Left ventricle myocardium inferior (tissue), 1 donor: ENCODE measurements around the gene VRTN. TPM values are rescaled to one million over a fixed set of nuclear protein-coding genes. Genes with fewer than 3 reads are reported as not detected.

ENCODE experiments used
- DNase-seq: peaks from one replicate; pipeline ENCODE4 v3.0.0-alpha.2; 2020
- H3K27ac ChIP-seq: fragments of 200-600 bp; replicated peaks from 2 replicates; pipeline ENCODE4 v1.8.0; 2021
- H3K27me3 ChIP-seq: fragments of 200-600 bp; 2 replicates; pipeline ENCODE4 v1.8.0; 2021; ENCODE audit warnings: low read depth
- H3K36me3 ChIP-seq: fragments of 200-600 bp; 2 replicates; pipeline ENCODE4 v1.8.0; 2021
- H3K4me1 ChIP-seq: fragments of 200-600 bp; 2 replicates; pipeline ENCODE4 v1.8.0; 2021
- H3K4me3 ChIP-seq: fragments of 200-600 bp; 2 replicates; pipeline ENCODE4 v1.8.0; 2021; ENCODE audit warnings: mild to moderate bottlenecking, moderate library complexity
- H3K9me3 ChIP-seq: fragments of 200-600 bp; replicated peaks from 2 replicates; pipeline ENCODE4 v1.8.0; 2021
- intact Hi-C: fragments of 100-400 bp; cut with micrococcal nuclease; formaldehyde crosslinking; loops from one replicate; pipeline ENCODE4 v1.11.0; 2022
- total RNA-seq: library from RNA; stranded (reverse); fragmentation: NEBNext Ultra II Directional; extraction: Animal tissue kit (Norgen Biotek cat#: 25700); gene quantifications from one replicate; pipeline ENCODE4 v1.2.1, GENCODE V29; 2021
- TF ChIP-seq, protein P1 (sequence below): fragments of 200-600 bp; IDR thresholded peaks from 2 replicates; pipeline ENCODE4 v1.8.0; 2021; ENCODE audit warnings: antibody characterized with exemption, mild to moderate bottlenecking, borderline replicate concordance
- donor health status: DM: no; HTN: yes; CAD: no; lungs with severe emphysema.

Gene VRTN
- total RNA-seq, 1 donor from 2014 or later, result not detected

DNA sequence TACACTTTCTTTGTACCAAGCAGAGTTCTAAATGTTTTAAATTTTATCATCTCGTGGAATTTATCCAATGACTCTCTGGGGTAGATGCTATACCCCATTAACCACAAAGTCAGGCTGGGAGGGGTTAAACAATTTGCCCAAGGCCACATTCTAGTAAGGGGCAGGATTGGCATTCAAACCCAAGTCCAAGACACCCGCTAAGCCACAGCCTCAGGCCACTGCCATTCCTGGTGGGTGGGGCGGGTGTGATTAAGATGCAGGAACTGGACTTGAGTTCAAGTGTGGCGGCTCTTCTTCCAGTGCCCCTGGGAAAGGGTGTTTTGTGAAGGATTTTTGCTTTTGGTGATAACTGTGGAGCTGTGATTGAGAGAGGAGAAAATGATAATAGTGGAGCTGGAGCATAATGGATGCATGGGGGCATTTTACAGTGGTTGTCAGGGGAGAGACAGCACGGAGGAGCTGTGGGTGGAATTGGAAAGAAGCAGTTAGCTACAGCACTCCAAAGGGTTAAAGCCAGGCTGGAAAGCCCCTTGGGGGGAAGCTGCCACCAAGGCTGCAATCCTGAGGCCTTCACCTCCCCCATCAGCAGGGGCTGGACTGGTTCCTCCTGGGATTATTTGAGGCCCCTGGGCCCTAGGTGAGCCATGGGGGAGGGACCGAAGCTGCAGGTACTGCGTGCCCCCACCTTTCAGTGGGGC is 1.0 kb upstream of the VRTN start:
- H3K27me3 ChIP-seq, result peaks cover 88% of the 10 kb centered on the region
- no peak for DNase-seq
- TF ChIP-seq, protein P1, sequence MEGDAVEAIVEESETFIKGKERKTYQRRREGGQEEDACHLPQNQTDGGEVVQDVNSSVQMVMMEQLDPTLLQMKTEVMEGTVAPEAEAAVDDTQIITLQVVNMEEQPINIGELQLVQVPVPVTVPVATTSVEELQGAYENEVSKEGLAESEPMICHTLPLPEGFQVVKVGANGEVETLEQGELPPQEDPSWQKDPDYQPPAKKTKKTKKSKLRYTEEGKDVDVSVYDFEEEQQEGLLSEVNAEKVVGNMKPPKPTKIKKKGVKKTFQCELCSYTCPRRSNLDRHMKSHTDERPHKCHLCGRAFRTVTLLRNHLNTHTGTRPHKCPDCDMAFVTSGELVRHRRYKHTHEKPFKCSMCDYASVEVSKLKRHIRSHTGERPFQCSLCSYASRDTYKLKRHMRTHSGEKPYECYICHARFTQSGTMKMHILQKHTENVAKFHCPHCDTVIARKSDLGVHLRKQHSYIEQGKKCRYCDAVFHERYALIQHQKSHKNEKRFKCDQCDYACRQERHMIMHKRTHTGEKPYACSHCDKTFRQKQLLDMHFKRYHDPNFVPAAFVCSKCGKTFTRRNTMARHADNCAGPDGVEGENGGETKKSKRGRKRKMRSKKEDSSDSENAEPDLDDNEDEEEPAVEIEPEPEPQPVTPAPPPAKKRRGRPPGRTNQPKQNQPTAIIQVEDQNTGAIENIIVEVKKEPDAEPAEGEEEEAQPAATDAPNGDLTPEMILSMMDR, result no peak
- H3K9me3 ChIP-seq, result no peaks in the 10 kb centered on the region
- H3K36me3 ChIP-seq, result no peaks in the 10 kb centered on the region
- H3K4me3 ChIP-seq, result no peak overlapping the region
- no peaks in the 10 kb centered on the region for H3K4me1 ChIP-seq
- H3K27ac ChIP-seq, result no peak overlapping the region
- intact Hi-C loops, result no loop called here

DNA sequence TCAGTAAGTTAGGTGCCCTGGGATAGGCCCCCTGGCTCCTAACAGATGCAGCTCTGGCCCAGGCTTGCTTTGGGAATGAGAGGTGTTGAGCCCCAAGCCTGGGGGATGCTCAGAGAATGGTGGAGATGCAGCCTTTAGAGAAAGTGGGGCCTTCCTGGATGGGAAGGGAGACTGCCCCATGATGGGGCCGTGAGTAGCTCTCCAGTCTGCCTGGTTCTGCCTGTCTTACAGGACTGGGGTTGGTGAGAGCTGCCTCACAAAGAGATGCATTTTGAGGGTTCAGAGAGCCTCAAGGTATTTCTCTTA is 523 bp upstream of the VRTN start:
- TF ChIP-seq, protein P1, result no peak
- H3K9me3 ChIP-seq, result no peaks in the 10 kb centered on the region
- H3K4me1 ChIP-seq, result no peaks in the 10 kb centered on the region
- DNase-seq, result no peak
- intact Hi-C loops, result no loop called here
- H3K4me3 ChIP-seq, result no peak overlapping the region
- H3K27ac ChIP-seq, result no peak overlapping the region
- peaks cover 88% of the 10 kb centered on the region for H3K27me3 ChIP-seq
- H3K36me3 ChIP-seq, result no peaks in the 10 kb centered on the region

DNA sequence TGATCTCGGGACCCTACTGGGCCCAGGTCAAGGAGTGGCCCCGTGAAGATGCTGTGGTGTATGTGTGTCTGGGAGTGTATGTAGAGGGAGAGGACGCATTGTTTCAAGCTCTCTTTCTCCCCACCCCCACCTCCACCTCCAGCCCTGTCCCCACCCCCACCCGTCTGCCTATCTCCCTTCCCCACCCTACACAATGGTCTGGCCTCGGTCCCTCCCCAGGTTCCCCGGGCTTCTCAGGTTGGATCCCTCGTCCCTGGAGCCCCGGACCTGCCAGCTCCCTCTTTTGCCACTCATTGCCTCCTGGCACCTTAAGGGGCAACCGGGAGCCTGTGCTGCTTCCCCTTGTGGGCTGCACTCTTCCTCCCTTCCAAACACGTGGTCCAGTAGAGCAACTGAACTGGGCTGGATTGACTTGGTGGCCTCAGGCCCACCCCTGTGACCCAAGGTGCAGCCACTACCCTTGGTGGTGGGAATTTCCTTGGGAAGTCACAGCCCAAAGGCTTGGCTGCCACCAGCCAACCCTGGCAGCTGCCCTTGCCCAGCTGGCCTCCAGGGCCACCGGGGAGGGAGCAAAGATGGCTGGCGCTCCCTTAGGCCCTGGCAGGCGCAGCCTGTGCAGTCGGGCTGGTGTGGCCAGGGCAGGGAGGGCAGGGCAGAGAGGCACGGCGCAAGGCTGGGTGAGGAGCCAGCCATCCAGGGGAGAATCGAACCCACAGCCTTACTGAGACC is 628 bp downstream of the VRTN start:
- intact Hi-C loops, result no loop called here
- no peak for DNase-seq
- TF ChIP-seq, protein P1, result no peak
- Histone ChIP-seq H3K9me3 (no peaks in the 10 kb centered on the region), H3K27me3 (peaks cover 87% of the 10 kb centered on the region), H3K36me3 (no peaks in the 10 kb centered on the region), H3K27ac (no peak overlapping the region), H3K4me1 (no peaks in the 10 kb centered on the region), H3K4me3 (no peak overlapping the region)

DNA sequence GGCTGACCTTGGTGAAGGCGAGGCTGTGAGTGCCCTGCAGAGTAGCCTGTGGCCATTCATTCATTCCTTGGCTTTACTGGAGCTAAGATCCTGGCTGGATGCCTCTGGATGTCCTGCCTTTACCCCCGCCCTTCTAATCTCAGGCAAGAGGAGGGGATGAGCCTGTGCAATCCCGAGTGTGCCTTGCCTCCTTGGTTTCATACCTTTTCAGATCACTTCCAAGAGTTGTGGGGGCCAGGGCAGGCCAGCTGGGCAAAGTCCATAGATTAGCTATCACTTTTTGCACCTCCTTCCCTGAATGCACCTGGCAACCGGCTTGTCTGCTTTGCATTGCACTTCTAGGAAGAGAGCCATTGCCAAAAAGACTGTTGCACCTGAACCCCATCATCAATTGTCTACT is 1.5 kb downstream of the VRTN start:
- Histone ChIP-seq H3K27me3 (peaks cover 86% of the 10 kb centered on the region), H3K27ac (no peak overlapping the region), H3K9me3 (no peaks in the 10 kb centered on the region), H3K36me3 (no peaks in the 10 kb centered on the region), H3K4me1 (no peaks in the 10 kb centered on the region), H3K4me3 (no peak overlapping the region)
- DNase-seq, result no peak
- TF ChIP-seq, protein P1, result no peak
- intact Hi-C loops, result no loop called here

DNA sequence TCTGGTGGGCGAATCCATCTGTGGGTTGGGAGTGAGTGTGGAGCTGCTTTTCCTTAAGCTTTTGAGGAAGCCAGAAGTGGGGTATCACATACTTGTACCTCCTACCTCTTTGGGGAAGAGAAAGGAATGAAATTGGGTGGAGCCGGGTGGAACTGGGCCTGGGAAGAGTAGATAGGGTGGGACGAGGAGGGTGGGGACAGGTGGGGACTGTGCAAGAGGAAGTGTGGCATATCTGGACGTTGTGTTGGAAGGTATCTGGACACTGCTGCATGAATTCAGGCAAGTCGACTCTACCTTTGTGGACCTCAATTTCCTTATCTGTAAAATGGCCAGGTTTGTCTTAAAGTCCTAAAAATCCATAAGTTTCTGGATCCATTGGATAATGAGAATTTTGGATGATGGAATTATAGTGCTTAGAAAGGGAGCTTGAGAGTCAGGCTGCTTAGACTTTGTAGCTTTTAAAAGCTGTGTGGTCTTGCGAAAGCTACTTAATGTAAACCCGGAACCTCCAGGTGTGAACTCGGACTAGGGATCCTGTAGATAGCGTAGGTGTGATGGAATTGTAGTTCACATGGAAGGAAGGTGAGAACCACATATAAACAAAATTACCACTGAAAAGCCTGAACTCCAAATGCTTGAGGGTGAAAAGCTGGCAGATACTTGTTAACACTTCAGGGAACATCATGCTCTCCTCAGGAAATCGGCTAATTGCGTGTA is 2.1 kb downstream of the VRTN start:
- Histone ChIP-seq H3K4me1 (no peaks in the 10 kb centered on the region), H3K27me3 (peaks cover 86% of the 10 kb centered on the region), H3K9me3 (no peaks in the 10 kb centered on the region), H3K27ac (no peak overlapping the region), H3K4me3 (no peak overlapping the region), H3K36me3 (no peaks in the 10 kb centered on the region)
- intact Hi-C loops, result no loop called here
- TF ChIP-seq, protein P1, result no peak
- DNase-seq, result no peak
